HepG2 (cell line): ENCODE results near the gene THBS1. TPM values are rescaled to one million over a fixed set of nuclear protein-coding genes. Genes with fewer than 3 reads are reported as not detected.

ENCODE experiments used
- GFI1 ChIP-seq: sonication (generic); formaldehyde crosslinking; IDR thresholded peaks from 2 replicates; pipeline ENCODE4 v1.5.0; 2020; ENCODE audit warnings: missing genetic modification reagents, mild to moderate bottlenecking, borderline replicate concordance
- GZF1 ChIP-seq: sonication (generic); formaldehyde crosslinking; IDR thresholded peaks from 2 replicates; pipeline ENCODE4 v1.5.1; 2020; ENCODE audit warnings: mild to moderate bottlenecking, missing genetic modification reagents
- HNF4A ChIP-seq: sonication (generic); formaldehyde crosslinking; IDR thresholded peaks from 2 replicates; pipeline ENCODE4 v1.4.0; 2020; ENCODE audit warnings: missing genetic modification reagents
- HNF4G ChIP-seq, 2 experiments: sonication (generic) in 1 of 2; formaldehyde crosslinking in 1 of 2; IDR thresholded peaks; 2 replicates each; pipeline versions ENCODE4 v1.4.0 to v1.6.1; 2011 to 2020; ENCODE audit warnings: borderline replicate concordance in 2 of 2, low read depth in 2 of 2, mild to moderate bottlenecking in 2 of 2, low read length in 1 of 2, missing genetic modification reagents in 1 of 2, moderate library complexity in 1 of 2
- KLF6 ChIP-seq: IDR thresholded peaks from 2 replicates; pipeline ENCODE4 v1.8.0; 2016; ENCODE audit warnings: missing biosample characterization, missing genetic modification reagents
- KMT2B ChIP-seq: IDR thresholded peaks from 2 replicates; pipeline ENCODE4 v1.6.1; 2016; ENCODE audit warnings: missing genetic modification reagents, missing compliant biosample characterization
- MAFK ChIP-seq, 2 experiments: IDR thresholded peaks in 1 of 2; conservative IDR thresholded peaks in 1 of 2; 2 replicates each; pipeline ENCODE4 v1.6.1; 2011; ENCODE audit warnings: improper control_type of control experiment in 2 of 2, low read length in 2 of 2
- NCOA1 ChIP-seq: sonication (generic); formaldehyde crosslinking; IDR thresholded peaks from 2 replicates; pipeline ENCODE4 v1.9.0; 2021; ENCODE audit warnings: missing genetic modification reagents
- PLRG1 ChIP-seq: fragments of 450-650 bp; conservative IDR thresholded peaks from 2 replicates; pipeline ENCODE4 v1.6.1; 2016
- POLR2G ChIP-seq: fragments of 200-400 bp; formaldehyde crosslinking; IDR thresholded peaks from 2 replicates; pipeline ENCODE4 v1.6.1; 2018; ENCODE audit warnings: mild to moderate bottlenecking, low read depth, low read length, moderate library complexity
- REL ChIP-seq: sonication (generic); formaldehyde crosslinking; conservative IDR thresholded peaks from 2 replicates; pipeline ENCODE4 v1.8.0; 2022; ENCODE audit warnings: mild to moderate bottlenecking, missing genetic modification reagents, moderate library complexity
- RNF219 ChIP-seq: sonication (generic); formaldehyde crosslinking; IDR thresholded peaks from 2 replicates; pipeline ENCODE4 v1.5.0; 2020; ENCODE audit warnings: mild to moderate bottlenecking, missing genetic modification reagents
- SIN3A ChIP-seq: IDR thresholded peaks from 2 replicates; pipeline ENCODE4 v1.6.1; 2011; ENCODE audit warnings: low read depth, mild to moderate bottlenecking, control low read depth, low read length, borderline replicate concordance
- SNRNP70 ChIP-seq: fragments of 200-400 bp; formaldehyde crosslinking; IDR thresholded peaks from 2 replicates; pipeline ENCODE4 v1.6.1; 2017; ENCODE audit warnings: mild to moderate bottlenecking, low read depth, low read length, moderate library complexity
- TBL1XR1 ChIP-seq: fragments of 150-350 bp; IDR thresholded peaks from 2 replicates; pipeline ENCODE4 v1.6.1; 2014; ENCODE audit warnings: borderline replicate concordance, low read length; ENCODE audit not compliant: partially characterized antibody
- TBX2 ChIP-seq: sonication (generic); formaldehyde crosslinking; IDR thresholded peaks from 2 replicates; pipeline ENCODE4 v1.5.0; 2020; ENCODE audit warnings: missing genetic modification reagents, mild to moderate bottlenecking, borderline replicate concordance
- YEATS2 ChIP-seq: sonication (generic); formaldehyde crosslinking; IDR thresholded peaks from 2 replicates; pipeline ENCODE4 v1.4.0; 2020; ENCODE audit warnings: missing genetic modification reagents, borderline replicate concordance
- YEATS4 ChIP-seq: sonication (generic); formaldehyde crosslinking; IDR thresholded peaks from 2 replicates; pipeline ENCODE4 v1.4.0; 2020; ENCODE audit warnings: missing genetic modification reagents, borderline replicate concordance
- ZBTB8A ChIP-seq: sonication (generic); formaldehyde crosslinking; IDR thresholded peaks from 2 replicates; pipeline ENCODE4 v1.4.0; 2020; ENCODE audit warnings: mild to moderate bottlenecking, low read depth, missing genetic modification reagents, borderline replicate concordance
- ZFP91 ChIP-seq: sonication (generic); formaldehyde crosslinking; IDR thresholded peaks from 2 replicates; pipeline ENCODE4 v1.9.0; 2022; ENCODE audit warnings: missing genetic modification reagents, mild to moderate bottlenecking, borderline replicate concordance
- ZMAT3 ChIP-seq: sonication (generic); formaldehyde crosslinking; conservative IDR thresholded peaks from 2 replicates; pipeline ENCODE4 v1.7.0; 2021; ENCODE audit warnings: missing genetic modification reagents
- ZNF567 ChIP-seq: sonication (generic); formaldehyde crosslinking; IDR thresholded peaks from 2 replicates; pipeline ENCODE4 v1.8.1; 2023; ENCODE audit warnings: mild to moderate bottlenecking, missing genetic modification reagents, borderline replicate concordance
- ZNF788 ChIP-seq: sonication (generic); formaldehyde crosslinking; IDR thresholded peaks from 2 replicates; pipeline ENCODE4 v1.5.0; 2020; ENCODE audit warnings: mild to moderate bottlenecking, missing genetic modification reagents, borderline replicate concordance
- polyA plus RNA-seq, 8 experiments: library from polyadenylated mRNA; depleted of rRNA in 3 of 8; stranded (reverse) in 7 of 8; unstranded in 1 of 8; fragments of >200 nt; fragmentation: Illumina TruSeq in 4 of 8; extraction: Trizol in 4 of 8; gene quantifications; 2 replicates each; pipeline versions ENCODE4 v1.2.1 to v1.2.3, GENCODE V29; 2011 to 2016; ENCODE audit warnings: low read depth in 4 of 8, missing spikeins in 1 of 8, mixed read lengths in 1 of 8; ENCODE audit not compliant: insufficient read depth in 1 of 8
- total RNA-seq, 5 experiments: library from RNA; depleted of rRNA; stranded (reverse); fragments of >200 nt; fragmentation: Illumina TruSeq; extraction: Trizol; gene quantifications; 2 replicates each; pipeline ENCODE4 v1.2.3, GENCODE V29; 2016; ENCODE audit warnings: low read depth in 1 of 5
- TF ChIP-seq, protein P1 (sequence below): sonication (generic); formaldehyde crosslinking; IDR thresholded peaks from 2 replicates; pipeline ENCODE4 v1.8.1; 2023; ENCODE audit warnings: mild to moderate bottlenecking, inconsistent platforms, moderate library complexity, missing genetic modification reagents, borderline replicate concordance

Gene THBS1
- total and polyA plus RNA-seq, 2 of the 13 experiments (the other 11 are each of a cell fraction or from before 2014, with no cell fraction given): 54.7 to 67.1 TPM

DNA sequence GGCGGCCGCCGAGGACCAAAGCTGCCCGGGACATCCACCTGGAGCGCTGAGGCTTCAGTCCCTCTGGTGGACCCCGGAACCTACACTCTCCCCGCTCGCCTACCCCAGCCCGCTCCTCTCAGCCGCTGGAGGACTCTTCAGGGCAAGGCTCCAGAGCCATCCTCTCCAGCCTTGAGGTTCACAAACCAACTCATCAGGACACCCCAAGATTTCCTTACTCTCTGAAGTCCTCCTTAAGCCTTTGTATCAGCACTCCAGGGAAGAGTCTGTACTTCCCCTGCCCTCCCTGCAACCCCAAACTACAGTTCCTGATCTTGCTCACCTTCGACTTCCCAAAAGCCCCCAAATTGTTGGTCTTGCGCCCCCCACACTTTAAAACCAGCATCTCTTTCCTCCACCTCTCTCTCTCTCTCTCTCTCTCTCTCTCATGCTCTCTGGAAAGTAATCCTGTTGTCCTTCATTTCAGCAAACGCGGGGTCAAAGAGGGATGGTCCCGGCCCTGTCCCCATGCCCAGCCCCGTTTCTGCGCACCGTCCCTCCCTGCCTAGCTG is 438 bp downstream of the THBS1 start (continued):
- TF ChIP-seq PLRG1 (no peak), REL (0 out of 2 replicates have a peak, but pooled peaks have one; percentile 10), GFI1 (CRISPR knock-in tag) (0 out of 2 replicates have a peak, but pooled peaks have one; percentile 32), ZFP91 (0 out of 2 replicates have a peak, but pooled peaks have one; percentile 33), YEATS4 (peak; percentile 8; the same call in 1 of the 2 replicates), YEATS2 (no peak), ZNF788 (0 out of 2 replicates have a peak, but pooled peaks have one; percentile 6), RNF219 (peak; percentile 53; the same call in 1 of the 2 replicates), POLR2G (peak; percentile 52), HNF4G (IDR thresholded peaks at IDR 0.05; ENCODE audit: borderline replicate concordance, low read depth, low read length) (no peak), HNF4G (CRISPR knock-in tag; IDR thresholded peaks at IDR 0.05; ENCODE audit: borderline replicate concordance, low read depth) (0 out of 2 replicates have a peak, but pooled peaks have one; percentile 36), ZMAT3 (no peak; the same call in 1 of the 2 replicates), TBL1XR1 (no peak), KLF6 (CRISPR knock-in tag) (no peak), KMT2B (CRISPR knock-in tag) (no peak), ZNF567 (CRISPR knock-in tag) (0 out of 2 replicates have a peak, but pooled peaks have one; percentile 16), TBX2 (peak; percentile 2; the same call in 1 of the 2 replicates), MAFK (conservative IDR thresholded peaks at IDR 0.05 in 1 of 2, IDR thresholded peaks at IDR 0.05 in 1 of 2; ENCODE audit: low read length in 2 of 2) (no peak), NCOA1 (CRISPR knock-in tag) (0 out of 2 replicates have a peak, but pooled peaks have one; percentile 18), GZF1 (CRISPR knock-in tag) (no peak), ZBTB8A (CRISPR knock-in tag) (no peak), SIN3A (0 out of 2 replicates have a peak, but pooled peaks have one; percentile 12), SNRNP70 (no peak), HNF4A (CRISPR knock-in tag) (no peak)
- TF ChIP-seq, protein P1, sequence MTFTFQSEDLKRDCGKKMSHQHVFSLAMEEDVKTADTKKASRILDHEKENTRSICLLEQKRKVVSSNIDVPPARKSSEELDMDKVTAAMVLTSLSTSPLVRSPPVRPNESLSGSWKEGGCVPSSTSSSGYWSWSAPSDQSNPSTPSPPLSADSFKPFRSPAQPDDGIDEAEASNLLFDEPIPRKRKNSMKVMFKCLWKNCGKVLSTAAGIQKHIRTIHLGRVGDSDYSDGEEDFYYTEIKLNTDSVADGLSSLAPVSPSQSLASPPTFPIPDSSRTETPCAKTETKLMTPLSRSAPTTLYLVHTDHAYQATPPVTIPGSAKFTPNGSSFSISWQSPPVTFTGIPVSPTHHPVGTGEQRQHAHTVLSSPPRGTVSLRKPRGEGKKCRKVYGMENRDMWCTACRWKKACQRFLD: 0 out of 2 replicates have a peak, but pooled peaks have one; percentile 13
